ENCODE measurements around the gene RASGRF2.

Gene RASGRF2

DNA sequence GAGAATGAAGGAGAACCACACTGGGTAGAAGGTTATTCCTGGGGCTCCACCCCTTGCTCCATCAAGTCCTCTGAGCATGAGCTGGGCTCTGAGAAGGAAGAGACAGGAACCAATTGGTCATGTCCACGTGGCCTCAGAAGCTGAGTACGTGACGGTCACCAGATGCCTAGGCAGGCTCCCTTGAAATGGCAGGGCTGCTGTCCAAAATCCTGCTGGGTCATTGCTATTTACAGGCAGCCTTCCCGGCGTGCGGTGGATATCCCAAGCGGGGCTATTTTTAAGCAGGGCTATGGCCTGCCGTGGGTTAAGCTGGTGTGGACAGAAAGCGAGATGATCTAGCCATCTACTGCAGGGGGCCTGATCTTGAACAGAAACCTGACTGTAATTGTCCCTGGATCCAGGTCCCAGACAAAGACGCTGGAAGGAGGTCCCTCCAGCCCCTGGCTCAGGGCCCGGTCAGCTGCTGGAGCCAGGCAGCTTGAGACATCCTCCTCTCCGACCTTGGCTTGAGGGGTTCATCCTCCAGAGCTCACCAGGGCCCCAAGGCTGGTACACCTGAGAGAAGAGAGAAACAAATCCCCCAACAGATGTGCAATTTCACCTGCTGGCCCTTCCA, 272.4 kb downstream of the RASGRF2 start:
- Histone ChIP-seq H3K27ac (replicated peaks) (no peak overlapping the region), H3K4me3 (replicated peaks; ENCODE audit: insufficient read depth, low read length) (no peak overlapping the region), H3K27me3 (ENCODE audit: insufficient read depth, poor library complexity, severe bottlenecking) (no peaks in the 10 kb centered on the region)
- TF ChIP-seq GABPA (IDR thresholded peaks at IDR 0.05; ENCODE audit: low read depth) (no peak), SPI1 (IDR thresholded peaks at IDR 0.05; ENCODE audit: borderline replicate concordance, low read depth) (no peak), POLR2AphosphoS5 (IDR thresholded peaks at IDR 0.05; ENCODE audit: low read depth) (no peak), REST (IDR thresholded peaks at IDR 0.05; ENCODE audit: insufficient replicate concordance, low read depth) (no peak)
- TF ChIP-seq, protein P1, sequence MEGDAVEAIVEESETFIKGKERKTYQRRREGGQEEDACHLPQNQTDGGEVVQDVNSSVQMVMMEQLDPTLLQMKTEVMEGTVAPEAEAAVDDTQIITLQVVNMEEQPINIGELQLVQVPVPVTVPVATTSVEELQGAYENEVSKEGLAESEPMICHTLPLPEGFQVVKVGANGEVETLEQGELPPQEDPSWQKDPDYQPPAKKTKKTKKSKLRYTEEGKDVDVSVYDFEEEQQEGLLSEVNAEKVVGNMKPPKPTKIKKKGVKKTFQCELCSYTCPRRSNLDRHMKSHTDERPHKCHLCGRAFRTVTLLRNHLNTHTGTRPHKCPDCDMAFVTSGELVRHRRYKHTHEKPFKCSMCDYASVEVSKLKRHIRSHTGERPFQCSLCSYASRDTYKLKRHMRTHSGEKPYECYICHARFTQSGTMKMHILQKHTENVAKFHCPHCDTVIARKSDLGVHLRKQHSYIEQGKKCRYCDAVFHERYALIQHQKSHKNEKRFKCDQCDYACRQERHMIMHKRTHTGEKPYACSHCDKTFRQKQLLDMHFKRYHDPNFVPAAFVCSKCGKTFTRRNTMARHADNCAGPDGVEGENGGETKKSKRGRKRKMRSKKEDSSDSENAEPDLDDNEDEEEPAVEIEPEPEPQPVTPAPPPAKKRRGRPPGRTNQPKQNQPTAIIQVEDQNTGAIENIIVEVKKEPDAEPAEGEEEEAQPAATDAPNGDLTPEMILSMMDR (IDR thresholded peaks at IDR 0.05; ENCODE audit: insufficient read depth, low read length): no peak
- no peak for DNase-seq (ENCODE audit: low read depth in 1 of 2, low spot score in 1 of 2)

DNA sequence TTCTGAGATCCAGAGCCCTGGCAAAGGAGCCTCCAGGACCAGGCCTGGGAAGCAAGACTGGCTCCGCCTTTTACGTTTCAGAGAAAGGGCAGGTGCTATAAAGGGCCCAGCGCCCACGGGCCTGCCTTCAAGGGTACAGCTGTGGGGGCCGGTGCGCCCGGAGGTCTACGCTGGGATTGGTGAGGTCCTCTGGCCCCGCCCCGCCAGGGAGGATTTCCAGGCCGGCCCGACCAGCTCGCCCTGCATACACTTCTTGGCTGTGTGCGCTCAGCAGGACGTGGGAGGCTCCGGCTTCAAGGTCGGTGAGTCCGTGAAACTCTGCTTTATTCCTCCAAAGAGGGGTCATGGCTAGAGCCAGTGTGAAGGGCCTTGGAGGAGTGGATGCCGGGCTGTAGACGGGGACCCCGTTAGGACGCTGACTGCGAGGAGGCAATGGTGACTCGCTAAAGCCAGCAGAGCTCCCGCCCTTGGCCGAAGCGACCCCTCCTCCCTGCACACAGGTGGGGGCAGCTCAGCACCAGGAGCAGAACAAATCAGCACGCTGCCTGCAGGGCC, 273.0 kb downstream of the RASGRF2 start, which contains the start of gene CKMT2:
Gene CKMT2 (plus strand): TSS at position 243 of the 555 bp plus-strand sequence. CDS start 17,811 bp downstream, outside the sequence.
- TF ChIP-seq GABPA (IDR thresholded peaks at IDR 0.05; ENCODE audit: low read depth) (no peak), REST (IDR thresholded peaks at IDR 0.05; ENCODE audit: insufficient replicate concordance, low read depth) (no peak), POLR2AphosphoS5 (IDR thresholded peaks at IDR 0.05; ENCODE audit: low read depth) (no peak), SPI1 (IDR thresholded peaks at IDR 0.05; ENCODE audit: borderline replicate concordance, low read depth) (no peak)
- TF ChIP-seq, protein P1 (IDR thresholded peaks at IDR 0.05; ENCODE audit: insufficient read depth, low read length): no peak
- Histone ChIP-seq H3K4me3 (replicated peaks; ENCODE audit: insufficient read depth, low read length) (no peak within 1 kb of the TSS), H3K27ac (replicated peaks) (no peak within 1 kb of the TSS), H3K27me3 (ENCODE audit: insufficient read depth, poor library complexity, severe bottlenecking) (no peaks in the 10 kb centered on the region)
- DNase-seq (ENCODE audit: low read depth in 1 of 2, low spot score in 1 of 2): no peak

- no peak overlapping the region for H3K27ac ChIP-seq (replicated peaks)
- H3K4me3 ChIP-seq (replicated peaks; ENCODE audit: insufficient read depth, low read length): no peak overlapping the region
- TF ChIP-seq POLR2AphosphoS5 (IDR thresholded peaks at IDR 0.05; ENCODE audit: low read depth) (no peak), REST (IDR thresholded peaks at IDR 0.05; ENCODE audit: insufficient replicate concordance, low read depth) (no peak)
- no peak for DNase-seq (ENCODE audit: low read depth in 1 of 2, low spot score in 1 of 2)
- H3K27me3 ChIP-seq (ENCODE audit: insufficient read depth, poor library complexity, severe bottlenecking): no peaks in the 10 kb centered on the region
Measured at GRCh38 chr5:81234299-81234698, 274.1 kb downstream of the RASGRF2 start.
